ENCODE data around the gene TCF19.

DNA sequence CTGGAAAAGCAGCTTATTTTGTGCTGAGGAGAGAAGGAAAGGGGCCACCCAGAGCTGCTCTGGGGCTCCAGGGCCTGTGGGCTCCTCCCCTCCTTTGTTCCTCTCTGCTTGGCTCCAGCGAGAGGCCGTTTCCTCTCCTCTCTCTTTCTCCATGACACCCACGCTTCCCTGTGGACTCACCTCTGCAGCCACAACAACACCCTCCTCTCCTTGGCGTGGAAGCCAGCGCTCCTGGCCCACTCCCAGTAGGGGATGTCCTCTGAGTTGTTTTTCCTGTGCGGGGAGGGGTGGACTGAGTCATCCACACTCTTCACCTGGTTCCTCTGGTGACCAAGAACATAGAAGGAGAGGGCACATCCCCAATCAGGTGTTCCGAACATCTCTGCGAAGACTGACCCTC lies 33.2 kb upstream of the TCF19 start:
- TF ChIP-seq REST (IDR thresholded peaks at IDR 0.05; ENCODE audit: unreplicated experiment) (no peak), CTCF (conservative IDR thresholded peaks at IDR 0.05; ENCODE audit: low read depth in 2 of 2) (no peak)

Data from GM23338 (cell line).